Measurements from ENCODE around the gene VNN1.

DNA sequence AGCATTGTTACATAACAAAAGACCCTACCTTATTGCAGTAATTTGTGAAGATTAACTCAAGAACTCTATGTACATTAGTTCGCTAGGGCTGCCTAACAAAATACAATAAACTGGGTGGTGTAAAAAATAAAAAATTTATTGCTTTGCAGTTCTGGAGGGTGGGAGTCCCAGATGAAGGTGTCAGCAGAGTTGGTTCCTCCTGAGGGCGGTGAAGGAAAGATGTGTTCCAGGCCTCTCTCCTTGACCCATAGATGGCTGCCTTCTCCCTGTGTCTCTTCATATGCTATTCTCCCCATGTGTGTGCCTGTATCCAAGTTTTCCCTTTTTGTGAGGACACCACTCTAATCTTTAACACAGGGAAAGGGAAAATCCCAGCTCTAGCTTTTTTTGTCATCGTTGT lies 305 bp upstream of the VNN1 start:
- TF ChIP-seq CBX3 (IDR thresholded peaks at IDR 0.05; ENCODE audit: low read depth) (no peak), CTCF (IDR thresholded peaks at IDR 0.05 in 2 of 3, conservative IDR thresholded peaks at IDR 0.05 in 1 of 3; ENCODE audit: borderline replicate concordance in 1 of 3, insufficient read depth in 1 of 3, low read depth in 2 of 3, low read length in 2 of 3) (no peak), POLR2A (IDR thresholded peaks at IDR 0.05; ENCODE audit: borderline replicate concordance, extremely low read depth, insufficient read depth, insufficient read length) (no peak), YY1 (IDR thresholded peaks at IDR 0.05; ENCODE audit: extremely low read depth, insufficient replicate concordance, low read depth, low read length) (no peak), SP1 (IDR thresholded peaks at IDR 0.05; ENCODE audit: low read depth) (no peak), POLR2AphosphoS5 (IDR thresholded peaks at IDR 0.05; ENCODE audit: low read depth, low read length) (no peak), EZH2 (IDR thresholded peaks at IDR 0.05) (no peak), SIN3A (IDR thresholded peaks at IDR 0.05; ENCODE audit: low read depth) (no peak), EZH2phosphoT487 (IDR thresholded peaks at IDR 0.05; ENCODE audit: borderline replicate concordance) (no peak), ZFX (IDR thresholded peaks at IDR 0.05) (no peak), TCF7L2 (IDR thresholded peaks at IDR 0.05; ENCODE audit: borderline replicate concordance, extremely low read depth, insufficient read depth, insufficient read length) (no peak), RAD21 (IDR thresholded peaks at IDR 0.05; ENCODE audit: low read depth) (no peak)

All from HCT116 (cell line).